Thoracic aorta endothelial cell (primary cell): ENCODE results near the gene GPBP1. TPM values are rescaled to one million over a fixed set of nuclear protein-coding genes. Genes with fewer than 3 reads are reported as not detected.

Experiments used
- small RNA-seq: library from RNA; depleted of rRNA; stranded (forward); fragments of <200 nt; gene quantifications from one replicate; pipeline ENCODE3, GENCODE V24; 2012
- total RNA-seq: library from RNA; depleted of rRNA; stranded (reverse); fragments of >200 nt; gene quantifications from 2 replicates; pipeline ENCODE4 v1.2.3, GENCODE V29; 2012

GPBP1 gene, protein sequence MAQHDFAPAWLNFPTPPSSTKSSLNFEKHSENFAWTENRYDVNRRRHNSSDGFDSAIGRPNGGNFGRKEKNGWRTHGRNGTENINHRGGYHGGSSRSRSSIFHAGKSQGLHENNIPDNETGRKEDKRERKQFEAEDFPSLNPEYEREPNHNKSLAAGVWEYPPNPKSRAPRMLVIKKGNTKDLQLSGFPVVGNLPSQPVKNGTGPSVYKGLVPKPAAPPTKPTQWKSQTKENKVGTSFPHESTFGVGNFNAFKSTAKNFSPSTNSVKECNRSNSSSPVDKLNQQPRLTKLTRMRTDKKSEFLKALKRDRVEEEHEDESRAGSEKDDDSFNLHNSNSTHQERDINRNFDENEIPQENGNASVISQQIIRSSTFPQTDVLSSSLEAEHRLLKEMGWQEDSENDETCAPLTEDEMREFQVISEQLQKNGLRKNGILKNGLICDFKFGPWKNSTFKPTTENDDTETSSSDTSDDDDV
- total RNA-seq = 83.0 and 84.0 TPM in 2 replicates

DNA sequence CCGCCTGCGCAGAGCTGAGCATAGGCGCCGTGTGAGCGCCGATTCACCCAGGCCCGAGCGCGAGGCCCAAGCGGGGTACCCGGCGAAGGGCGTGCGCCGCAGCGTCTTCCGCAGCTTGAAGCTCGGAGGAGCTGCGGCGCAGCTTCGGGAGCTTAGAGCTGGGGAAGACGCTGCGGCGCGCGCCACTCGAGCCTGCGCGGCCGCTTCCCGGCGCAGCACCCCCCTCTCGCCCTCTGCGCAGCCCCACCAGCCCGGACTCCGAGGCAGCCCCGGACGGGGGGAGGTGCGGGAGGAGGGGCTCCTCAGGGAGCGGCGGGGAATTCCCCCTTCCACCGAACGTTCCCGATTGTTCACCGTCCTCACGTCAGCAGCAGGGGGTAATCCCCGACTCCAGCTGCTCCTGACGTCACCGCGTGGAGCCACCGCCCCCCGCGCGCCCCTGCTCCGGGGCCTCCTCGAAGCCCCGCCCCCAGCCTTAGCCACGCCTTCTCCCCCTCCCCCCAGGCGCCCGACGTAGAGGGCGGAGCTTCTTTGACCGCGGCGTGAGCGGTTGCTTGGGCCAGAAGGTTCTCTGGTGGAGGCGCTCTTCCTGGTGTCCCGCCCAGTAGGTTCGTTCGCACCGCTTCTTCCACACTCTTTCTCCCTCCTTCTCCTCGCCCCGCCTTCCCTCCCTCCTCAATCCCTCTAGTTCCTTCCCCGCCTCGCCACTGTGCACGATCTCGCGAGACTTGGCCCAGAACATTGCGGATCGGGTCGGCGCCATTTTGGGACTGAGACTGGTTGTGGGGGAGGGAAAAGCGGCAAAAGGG lies at the start of gene GPBP1:
GPBP1 (plus strand) TSS at position 741 of the 809 bp plus-strand sequence. CDS start 40,072 bp downstream, outside the sequence.

Small RNA genes lying within 50 kb of the gene (small RNA-seq; reads per million reads assigned to genes)
- not detected for gene RF00019

Other genes starting within 250 kb of the GPBP1 start
- 49.7 and 50.2 TPM in 2 replicates for gene MIER3, start 221.9 kb upstream of the GPBP1 start, total RNA-seq